HL-60/S4 (cell line): Measurements from ENCODE around the gene ZC3H7B.

Experiments used
- in situ Hi-C: fragments of 300-500 bp; cut with MboI; formaldehyde crosslinking; loops from 2 replicates; pipeline ENCODE4 v1.14.3; 2022; ENCODE audit warnings: low sequenced_read_pairs

Gene ZC3H7B

GRCh38 chr22:41408665-41409064, 107.3 kb downstream of the ZC3H7B start:
- in situ Hi-C loops: loop anchor here (10.0 kb wide), 1 partner anchor 186 kb away; no protein-coding TSS in a partner anchor
